ENCODE measurements around the gene SIK2.

The SIK2 gene

DNA sequence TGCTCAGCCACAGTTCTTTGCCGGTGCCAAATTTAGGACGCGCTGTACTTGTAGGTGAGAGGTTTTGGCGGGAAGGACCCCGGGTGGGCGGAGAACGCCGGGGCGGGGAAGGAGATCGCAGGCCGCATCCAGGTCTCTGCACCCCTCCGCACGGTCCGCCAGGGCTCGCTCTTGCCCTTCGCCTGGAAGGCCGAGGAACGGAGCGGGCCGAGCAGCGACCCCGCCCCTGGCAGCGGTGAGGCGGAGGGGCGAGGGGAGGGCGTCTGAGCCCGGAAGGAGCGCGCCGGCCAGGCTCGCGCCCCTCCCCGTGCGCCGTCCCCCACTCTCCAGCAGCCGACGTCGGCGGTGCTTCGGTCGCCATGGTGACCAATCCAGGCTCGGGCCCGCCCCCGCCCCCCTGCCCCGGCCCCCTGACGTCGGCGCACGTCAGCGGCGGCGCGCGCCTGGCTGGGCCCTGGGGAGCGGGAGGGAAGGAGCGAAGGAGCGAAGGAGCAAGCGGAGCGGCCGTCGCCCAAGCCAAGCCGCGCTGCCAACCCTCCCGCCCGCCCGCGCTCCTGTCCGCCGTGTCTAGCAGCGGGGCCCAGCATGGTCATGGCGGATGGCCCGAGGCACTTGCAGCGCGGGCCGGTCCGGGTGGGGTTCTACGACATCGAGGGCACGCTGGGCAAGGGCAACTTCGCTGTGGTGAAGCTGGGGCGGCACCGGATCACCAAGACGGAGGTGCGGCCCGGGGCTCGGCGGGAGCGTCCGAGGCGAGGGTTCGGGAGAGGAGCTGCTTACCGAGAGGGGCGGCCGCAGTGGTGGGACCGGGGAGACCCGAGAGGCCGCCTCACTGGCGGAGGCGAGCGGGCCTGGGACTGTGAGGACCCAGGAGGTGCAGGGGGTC, at the start of gene SIK2:
SIK2 (plus strand) TSS at position 471 of the 886 bp plus-strand sequence; CDS start at position 586, 115 bp downstream.
- no peak for DNase-seq (ENCODE audit: low read depth)

DNA sequence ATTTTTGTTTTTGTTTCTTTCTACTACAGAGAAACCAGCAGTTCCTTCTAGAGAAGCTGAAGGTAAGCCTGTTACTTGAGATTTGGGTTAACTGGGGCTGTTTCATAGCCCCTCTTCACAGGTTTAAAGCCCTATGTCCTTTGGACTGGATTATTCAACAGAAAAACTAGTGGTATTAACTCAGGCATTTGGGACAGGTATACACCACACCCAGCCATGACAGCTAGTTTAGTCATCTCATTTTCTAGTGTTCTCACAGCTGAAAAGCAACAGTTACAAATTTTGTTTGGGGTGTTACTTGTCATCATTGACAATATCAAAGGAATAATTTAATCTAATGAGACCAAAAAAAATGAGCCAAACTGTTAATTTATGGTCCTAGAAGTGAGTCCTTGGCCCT, 47.7 kb upstream of the SIK2 start:
- no peak for DNase-seq (ENCODE audit: low read depth)

DNA sequence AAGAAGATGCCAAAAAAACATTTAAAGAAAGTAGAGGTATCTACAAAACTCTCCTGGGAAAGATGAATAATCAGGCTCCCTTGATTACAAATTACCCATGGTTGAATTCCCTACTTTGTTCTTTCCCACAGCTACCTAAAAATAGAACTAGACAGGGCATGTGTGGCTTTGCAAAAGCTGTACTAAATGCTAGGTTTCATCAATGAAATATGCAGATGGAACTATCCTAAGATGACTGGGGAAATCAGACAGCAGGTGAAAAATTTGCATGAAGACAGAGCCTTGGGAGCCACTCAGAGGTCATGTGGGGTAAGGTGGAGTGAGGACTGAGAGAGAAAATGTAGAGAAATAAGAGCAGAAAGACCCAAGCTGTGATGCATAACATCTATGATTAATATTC, 47.0 kb upstream of the SIK2 start:
- peak; percentile 69 for DNase-seq (ENCODE audit: low read depth)

DNA sequence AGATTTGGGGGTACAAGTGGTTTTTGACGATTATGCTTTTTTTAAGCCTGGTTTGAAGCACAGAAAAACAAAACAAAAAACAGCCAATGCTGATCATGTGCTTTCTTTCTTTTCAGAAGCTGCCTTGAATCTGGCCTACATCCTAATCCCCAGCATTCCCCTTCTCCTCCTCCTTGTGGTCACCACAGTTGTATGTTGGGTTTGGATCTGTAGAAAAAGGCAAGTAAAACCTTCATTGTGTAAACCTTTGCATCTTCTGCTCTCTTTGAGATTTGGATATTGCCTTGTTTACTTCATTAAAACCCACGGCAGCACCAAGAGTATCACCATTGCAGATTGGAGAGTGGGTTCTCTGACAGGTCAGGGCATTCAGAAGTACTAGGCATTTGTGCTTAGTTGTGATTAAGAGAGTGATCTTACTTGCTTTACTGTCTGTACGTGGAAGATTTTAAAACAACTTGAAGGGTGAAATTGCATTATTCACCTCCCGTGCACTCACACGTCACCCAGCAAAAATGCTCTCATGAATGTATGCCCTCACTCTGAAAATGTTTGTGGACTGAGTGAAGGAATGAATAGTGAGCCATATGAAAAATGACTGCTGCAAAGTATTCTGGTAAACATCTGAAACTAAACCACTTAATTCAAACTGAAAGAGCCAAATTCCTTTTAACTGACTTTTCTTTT, 44.7 kb upstream of the SIK2 start:
- DNase-seq (ENCODE audit: low read depth): peak; percentile 99

DNA sequence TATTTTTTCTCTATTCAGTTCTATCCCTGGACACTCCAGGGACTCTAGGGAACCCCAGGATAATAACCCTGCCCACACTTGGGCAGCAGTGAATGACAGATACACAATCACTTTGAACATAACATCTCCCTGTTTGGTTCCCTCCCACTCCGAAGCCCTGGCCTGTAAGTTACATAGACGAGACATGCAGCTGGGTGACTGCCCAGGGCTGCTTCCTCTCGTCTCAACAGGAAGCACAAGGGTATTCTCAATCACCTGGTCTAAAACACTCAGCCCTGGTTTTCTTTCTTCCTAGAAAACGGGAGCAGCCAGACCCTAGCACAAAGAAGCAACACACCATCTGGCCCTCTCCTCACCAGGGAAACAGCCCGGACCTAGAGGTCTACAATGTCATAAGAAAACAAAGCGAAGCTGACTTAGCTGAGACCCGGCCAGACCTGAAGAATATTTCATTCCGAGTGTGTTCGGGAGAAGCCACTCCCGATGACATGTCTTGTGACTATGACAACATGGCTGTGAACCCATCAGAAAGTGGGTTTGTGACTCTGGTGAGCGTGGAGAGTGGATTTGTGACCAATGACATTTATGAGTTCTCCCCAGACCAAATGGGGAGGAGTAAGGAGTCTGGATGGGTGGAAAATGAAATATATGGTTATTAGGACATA, 42.3 kb upstream of the SIK2 start:
- DNase-seq (ENCODE audit: low read depth): no peak

DNA sequence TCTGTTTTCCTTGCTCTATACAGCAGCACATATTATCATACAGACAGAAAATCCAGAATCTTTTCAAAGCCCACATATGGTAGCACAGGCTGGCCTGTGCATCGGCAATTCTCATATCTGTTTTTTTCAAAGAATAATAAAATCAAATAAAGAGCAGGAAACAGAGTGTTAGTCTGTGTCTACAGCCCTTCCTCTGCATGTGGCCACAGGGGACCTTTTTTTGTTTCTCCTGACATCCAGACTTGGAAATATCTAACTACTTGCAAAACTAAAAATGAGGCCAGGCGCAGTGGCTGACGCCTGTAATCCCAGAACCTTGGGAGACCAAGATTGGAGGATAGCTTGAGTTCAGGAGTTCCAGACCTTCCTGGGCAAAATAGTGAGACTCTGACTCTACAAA, 41.4 kb upstream of the SIK2 start:
- DNase-seq (ENCODE audit: low read depth): no peak

DNA sequence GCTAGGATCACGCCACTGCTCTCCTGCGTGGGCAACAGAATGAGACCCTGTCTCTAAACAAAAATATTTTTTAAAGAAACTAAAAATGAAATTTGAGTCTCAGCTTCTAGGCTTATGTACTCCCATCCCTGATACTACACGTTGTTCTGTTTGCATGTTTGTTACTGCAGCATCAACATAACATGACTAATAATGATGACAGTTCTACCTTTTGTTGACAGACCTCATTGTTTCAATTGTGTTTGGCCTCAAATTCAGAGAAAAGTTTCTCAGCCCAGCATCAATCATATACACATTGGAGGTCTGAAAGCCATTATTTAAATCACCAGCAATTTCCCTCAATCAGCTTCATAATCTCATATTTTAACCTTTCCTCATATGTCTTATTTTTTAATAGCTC, 40.9 kb upstream of the SIK2 start:
- no peak for DNase-seq (ENCODE audit: low read depth)

DNA sequence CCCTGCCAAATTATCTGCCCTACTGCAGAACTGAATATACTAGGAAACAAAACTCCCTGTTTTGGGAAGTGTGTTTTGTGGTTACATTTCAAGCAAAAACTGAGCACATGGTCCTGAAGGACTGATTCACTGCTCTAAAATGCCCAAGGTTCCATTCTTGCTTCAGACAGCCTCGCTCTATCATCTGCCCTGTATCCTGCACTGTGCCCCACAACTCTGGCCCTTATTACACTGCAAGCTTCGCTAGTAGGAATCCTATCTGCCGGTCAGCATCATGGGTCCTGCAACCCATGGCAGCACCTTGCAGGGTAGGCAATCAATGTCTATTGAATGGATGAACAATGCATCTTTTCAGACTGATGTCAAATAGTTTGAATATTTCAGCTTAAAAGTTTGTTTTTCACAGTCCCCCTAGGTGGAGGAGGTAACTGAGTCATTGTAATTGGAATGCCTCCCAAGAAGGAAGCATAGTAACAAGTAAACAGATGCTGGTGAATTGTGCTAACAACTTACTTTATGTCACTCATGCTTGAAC, 40.4 kb upstream of the SIK2 start:
- peak; percentile 76 for DNase-seq (ENCODE audit: low read depth)

DNA sequence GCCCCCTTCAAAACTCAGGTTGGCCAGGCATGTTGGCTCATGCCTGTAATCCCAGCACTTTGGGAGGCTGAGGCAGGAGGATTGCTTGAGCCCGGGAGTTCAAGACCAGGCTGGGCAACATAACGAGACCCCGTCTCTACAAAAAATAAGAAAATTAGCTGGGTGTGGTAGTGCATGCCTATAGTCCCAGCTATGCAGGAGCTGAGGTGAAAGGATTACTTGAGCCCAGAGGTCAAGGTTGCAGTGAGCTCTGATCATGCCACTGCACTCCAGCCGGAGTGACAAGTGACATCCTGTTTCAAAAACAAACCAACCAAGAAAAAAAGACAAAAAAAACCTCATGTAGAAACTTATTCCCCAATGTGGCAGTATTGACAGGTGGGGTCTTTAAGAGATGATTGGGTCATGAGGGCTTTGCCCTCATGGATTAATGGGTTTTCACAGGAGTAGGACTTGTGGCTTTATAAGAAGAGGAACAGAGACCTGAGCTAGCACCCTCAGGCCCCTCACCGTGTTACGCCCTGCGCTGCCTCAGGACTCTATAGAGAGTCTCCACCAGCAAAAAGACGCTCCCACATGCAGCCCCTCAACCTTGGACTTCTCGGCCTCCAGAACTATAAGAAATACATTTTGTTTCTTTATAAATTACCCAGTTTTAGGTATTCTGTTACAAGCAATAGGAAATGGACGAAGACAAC, 39.4 kb upstream of the SIK2 start:
- DNase-seq (ENCODE audit: low read depth): no peak

DNA sequence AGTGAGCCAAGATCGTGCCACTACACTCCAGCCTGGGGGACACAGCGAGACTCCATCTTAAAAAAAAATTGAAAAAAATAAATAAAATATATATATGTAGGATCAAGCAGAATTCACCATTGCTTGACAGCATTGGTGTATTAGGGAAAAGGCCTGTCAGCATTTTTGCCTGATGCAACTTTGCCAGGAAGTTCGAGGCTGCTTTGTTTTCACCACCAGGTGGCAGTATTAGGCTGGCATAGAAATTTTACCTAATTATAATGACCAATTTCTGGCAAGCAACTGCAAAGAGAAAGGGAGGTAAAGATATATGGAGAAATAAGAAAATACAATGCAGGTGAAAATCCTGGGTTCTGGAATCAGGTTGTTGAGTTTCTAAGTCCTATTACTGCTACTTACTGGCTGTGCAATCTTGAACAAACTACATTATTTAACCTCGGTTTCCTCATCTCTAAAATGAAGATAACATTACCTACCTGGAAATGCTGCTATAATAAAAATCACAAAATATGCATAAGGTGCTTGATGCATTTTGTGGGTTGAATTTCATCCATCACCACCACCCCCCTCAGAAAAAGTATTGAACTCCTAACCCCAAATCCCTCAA, 37.0 kb upstream of the SIK2 start:
- DNase-seq (ENCODE audit: low read depth): no peak

DNA sequence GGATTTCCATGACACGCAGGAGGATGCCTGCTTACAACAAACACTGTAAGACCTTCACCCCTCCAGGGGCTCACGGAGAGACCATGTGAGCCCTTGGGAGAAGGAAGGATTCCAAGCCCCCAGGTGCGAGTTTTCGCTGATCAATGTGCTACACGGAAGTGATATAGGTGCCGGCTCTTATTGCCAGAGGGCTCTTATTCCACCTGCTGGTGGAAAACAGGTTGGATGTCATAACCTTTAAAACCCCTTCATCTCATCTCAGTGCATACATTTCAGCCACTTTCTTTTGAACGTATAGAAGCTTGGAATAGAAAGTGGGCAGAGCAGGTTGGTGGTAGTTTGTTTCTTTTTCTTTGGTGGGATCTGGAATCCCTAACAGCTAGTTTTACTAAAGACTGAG, 35.9 kb upstream of the SIK2 start:
- no peak for DNase-seq (ENCODE audit: low read depth)

DNA sequence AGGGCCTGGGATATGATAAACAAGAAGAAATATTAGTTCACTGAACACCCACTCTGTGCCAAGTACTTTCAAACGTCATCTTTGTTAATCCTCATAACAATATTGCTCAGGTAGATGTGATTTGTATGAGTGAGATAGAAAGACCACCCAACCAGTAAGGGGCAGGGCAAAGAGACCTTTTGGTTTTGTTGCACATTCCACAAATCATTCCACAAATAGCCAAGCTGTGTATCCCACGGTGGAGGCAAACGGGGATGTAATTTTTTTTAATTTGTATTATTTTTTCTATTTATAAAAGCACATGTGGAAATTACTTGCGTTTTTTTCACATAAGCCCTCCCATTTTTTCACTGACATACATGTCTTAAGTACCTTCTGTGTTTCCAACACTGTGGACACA, 32.8 kb upstream of the SIK2 start:
- no peak for DNase-seq (ENCODE audit: low read depth)

DNA sequence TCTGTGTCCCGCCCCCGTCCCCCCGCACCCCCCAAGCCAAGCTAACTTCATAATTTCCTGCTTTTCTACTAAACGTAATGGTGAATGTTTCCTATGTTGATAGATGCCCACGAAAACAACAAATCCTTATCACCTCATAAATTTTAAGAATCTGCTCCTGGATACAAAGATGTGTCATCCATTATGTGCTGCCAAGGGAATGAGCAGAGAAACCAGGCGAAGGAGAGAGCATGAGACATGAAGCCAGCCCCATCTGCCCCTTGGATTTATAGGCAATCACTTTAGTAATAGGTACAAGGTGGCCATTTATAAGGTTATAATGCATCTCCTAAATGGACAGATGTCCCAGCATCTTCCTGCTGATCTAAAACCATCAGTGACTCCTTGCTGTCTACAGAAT, 31.5 kb upstream of the SIK2 start:
- DNase-seq (ENCODE audit: low read depth): no peak

DNA sequence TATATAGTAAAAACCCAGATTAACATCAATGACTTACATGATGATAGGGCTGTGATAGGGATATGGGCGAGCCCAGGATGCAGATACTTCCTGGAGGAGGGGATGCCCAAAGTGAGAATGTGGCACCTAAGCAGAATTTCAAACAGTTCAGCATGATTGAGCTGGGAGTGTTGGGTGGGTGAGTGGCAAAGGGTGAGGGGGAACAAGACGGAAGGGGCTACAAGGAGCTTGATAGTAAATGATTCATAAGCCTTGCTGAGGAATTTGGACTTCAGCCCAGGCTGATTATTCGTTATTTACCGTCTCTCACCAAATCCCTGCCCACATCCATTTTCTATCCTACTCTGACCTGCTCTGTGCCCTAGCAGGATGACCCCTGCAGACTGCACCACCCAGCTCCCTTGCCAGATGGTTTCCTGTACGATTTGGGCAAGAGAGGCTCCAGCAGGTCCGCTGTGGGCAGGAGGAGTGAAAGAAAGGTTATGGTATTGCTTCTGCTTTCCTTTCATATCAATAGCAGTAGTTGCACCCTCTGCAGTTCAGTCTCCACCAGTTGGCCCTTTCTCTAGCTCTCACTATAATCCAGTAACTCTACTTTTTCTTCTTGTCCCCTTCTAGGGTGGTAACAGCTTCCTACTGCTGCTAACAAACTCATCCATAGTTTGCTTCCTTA, 30.3 kb upstream of the SIK2 start:
- DNase-seq (ENCODE audit: low read depth): no peak

DNA sequence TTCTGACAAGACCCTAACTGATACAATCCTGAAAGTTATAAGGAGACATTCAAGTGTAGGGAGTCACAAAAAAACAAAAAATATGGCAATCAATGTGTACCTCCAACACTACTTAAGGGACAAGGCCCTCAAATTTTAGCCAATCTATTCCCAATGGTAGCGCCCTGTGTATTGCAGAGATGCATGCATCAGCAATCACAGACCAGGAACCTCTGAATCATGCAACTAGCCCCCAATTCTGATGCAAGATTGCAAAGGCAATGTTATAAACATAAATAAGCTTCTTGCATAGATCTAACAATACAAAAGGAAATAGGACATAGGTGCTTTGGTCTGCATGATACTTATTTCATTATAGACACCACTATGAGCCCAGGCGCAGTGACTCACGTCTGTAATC, 29.7 kb upstream of the SIK2 start:
- DNase-seq (ENCODE audit: low read depth): no peak

DNA sequence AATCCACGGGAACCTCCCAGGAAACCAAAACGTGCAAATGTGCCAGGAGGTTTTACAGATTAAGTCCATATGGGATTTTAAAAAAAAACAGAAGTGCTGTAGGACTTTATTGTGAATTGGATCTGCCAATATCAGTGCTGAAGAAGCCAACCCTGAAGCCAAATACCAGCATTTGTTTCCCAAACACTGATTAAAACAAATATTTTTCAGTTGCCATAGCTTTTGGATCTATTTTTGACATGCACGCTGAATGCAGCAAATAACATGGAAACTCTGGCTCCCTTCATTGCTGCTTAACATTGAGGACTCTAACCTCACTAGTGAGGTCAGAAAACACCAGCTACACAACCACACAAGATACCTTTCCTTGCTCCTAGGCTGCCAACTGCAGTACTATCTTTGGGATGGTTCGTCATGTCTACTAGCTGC, 28.4 kb upstream of the SIK2 start:
- peak; percentile 47 for DNase-seq (ENCODE audit: low read depth)

DNA sequence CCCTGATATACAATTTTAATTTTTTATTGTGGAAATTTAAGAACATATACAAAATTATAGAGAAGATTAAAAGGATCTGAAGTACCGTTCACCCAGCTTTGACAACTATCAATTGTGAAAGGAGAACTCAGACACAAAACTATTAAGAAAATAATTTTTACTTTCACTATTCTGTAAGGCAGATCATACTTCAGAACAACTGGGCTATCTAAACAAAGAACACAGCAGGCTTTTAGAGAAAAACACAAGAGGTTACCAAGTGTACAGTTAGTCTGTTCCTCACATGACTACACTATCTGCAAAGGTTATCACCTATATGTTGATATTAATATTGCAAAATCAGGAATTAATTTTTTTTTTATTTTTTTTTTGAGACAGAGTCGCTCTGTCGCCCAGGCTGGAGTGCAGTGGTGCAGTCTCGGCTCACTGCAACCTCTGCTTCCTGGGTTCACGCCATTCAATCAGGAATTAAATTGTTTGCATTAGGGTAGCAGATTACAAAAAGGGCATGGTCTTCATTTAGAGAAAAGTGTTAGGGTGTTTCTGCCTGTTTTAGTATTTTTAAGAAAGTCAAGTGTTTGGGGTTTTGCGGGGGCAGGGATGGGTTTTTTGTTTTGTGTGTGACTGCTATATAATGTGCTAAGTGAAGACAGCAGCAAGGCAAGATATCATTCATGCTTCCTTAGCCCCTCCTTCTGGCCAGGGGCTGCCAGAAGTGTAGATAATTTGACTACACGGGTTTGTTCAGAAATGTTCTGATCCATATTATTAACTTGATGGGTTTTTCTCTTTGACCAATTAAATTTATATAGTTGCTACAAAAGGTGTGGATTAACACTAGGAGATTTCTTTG, 27.6 kb upstream of the SIK2 start:
- DNase-seq (ENCODE audit: low read depth): no peak

DNA sequence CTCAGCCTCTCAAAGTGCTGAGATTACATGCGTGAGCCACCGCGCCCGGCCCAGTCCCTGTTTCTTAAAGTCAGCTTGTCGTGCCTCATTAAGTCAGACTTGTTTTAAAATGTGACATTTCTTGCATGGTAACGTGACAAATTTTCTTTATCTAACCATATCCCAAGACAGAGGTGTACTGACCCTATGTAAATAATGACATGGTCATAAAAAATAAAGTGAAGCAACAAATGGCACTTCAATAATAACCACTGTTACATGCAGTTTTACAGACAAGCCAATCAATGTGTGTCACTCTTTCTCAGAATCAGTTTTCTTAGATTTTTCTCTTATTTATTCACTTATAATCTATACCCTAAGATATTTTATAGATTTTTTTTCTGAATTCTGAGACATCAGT, 26.5 kb upstream of the SIK2 start:
- no peak for DNase-seq (ENCODE audit: low read depth)

DNA sequence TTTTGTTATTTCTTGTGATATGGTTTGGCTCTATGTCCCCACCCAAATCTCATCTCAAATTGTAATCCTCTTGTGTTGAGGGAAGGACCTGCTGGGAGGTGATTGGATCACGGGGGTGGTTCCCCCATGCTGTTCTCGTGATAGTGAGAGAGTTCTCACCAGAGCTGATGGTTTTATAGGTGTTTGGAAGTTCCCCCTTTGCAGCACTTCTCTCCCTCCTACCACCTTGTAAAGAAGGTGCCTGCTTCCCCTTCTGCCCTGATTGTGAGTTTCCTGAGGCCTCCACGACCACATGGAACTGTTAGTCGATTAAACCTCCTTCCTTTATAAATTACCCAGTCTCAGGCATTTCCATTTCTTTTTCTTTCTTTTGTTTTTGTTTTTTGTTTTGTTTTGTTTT, 24.4 kb upstream of the SIK2 start:
- DNase-seq (ENCODE audit: low read depth): no peak

DNA sequence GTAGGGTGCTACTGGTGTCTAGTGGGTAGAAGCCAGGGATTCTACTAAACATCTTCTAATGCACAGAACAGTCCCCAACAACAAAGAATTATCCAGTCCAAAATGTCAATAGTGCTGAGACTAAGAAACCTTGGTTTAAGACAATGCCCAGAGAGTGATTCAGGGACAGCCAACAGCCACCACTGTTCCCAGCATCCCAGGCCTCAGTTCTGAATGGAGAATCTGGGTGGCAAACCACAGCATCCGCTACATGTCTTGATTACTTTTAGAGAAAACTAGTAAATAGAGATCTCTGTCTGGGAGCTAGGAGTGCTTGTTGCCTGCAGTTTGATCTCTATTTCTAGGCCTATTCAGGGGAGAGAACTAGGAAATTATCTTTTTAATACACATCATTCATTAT, 20.9 kb upstream of the SIK2 start:
- no peak for DNase-seq (ENCODE audit: low read depth)
